OCI-LY7 (cell line): Measurements from ENCODE around the gene HDAC9.

ENCODE experiments used
- EZH2phosphoT487 ChIP-seq: fragments of 200-600 bp; sonication (generic); IDR thresholded peaks from 2 replicates; pipeline ENCODE4 v1.6.1; 2018; ENCODE audit warnings: low read depth, borderline replicate concordance, mild to moderate bottlenecking, mixed run types, antibody characterized with exemption, low read length, moderate library complexity, mixed read lengths
- TF ChIP-seq, protein P1 (sequence below): fragments of 200-600 bp; sonication (generic); conservative IDR thresholded peaks from 2 replicates; pipeline ENCODE4 v1.5.1; 2014; ENCODE audit warnings: mild to moderate bottlenecking, antibody characterized with exemption, low read length, moderate library complexity, mixed read lengths

DNA sequence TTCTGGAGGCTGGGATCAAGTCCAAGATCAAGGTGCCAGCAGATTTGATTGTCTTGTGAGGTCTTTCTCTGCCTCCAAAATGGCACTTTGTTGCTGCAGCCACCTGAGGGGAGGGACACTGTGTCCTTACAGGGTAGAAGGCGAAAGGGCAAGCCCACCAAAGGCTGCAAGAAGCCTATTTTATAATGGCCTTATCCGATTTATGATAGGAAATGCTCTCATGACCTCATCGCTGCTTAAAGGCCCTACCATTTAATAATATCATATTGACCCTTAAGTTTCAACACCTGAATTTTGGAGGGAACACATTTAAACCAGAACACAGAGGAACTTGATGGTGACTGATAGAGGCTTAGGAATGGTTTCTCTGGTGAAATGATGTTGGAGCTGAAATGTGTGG lies 325.4 kb downstream of the HDAC9 start:
- TF ChIP-seq, protein P1, sequence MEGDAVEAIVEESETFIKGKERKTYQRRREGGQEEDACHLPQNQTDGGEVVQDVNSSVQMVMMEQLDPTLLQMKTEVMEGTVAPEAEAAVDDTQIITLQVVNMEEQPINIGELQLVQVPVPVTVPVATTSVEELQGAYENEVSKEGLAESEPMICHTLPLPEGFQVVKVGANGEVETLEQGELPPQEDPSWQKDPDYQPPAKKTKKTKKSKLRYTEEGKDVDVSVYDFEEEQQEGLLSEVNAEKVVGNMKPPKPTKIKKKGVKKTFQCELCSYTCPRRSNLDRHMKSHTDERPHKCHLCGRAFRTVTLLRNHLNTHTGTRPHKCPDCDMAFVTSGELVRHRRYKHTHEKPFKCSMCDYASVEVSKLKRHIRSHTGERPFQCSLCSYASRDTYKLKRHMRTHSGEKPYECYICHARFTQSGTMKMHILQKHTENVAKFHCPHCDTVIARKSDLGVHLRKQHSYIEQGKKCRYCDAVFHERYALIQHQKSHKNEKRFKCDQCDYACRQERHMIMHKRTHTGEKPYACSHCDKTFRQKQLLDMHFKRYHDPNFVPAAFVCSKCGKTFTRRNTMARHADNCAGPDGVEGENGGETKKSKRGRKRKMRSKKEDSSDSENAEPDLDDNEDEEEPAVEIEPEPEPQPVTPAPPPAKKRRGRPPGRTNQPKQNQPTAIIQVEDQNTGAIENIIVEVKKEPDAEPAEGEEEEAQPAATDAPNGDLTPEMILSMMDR, result no peak
- no peak for TF ChIP-seq EZH2phosphoT487
